Mucosa of gallbladder (tissue), 1 donor: ENCODE measurements around the gene CEP70. TPM values are rescaled to one million over a fixed set of nuclear protein-coding genes. Genes with fewer than 3 reads are reported as not detected.
"Not testable (repeated sequence)": the region's sequence is repeated elsewhere in the genome, so short reads cannot be mapped to it uniquely, and the experiment has no call there.

Experiments
- DNase-seq: peaks from one replicate; pipeline ENCODE4 v3.0.0-alpha.2; 2020; ENCODE audit warnings: low spot score
- total RNA-seq: library from RNA; stranded (reverse); gene quantifications from one replicate; pipeline ENCODE4 v1.2.1, GENCODE V29; 2021
- donor health status: DM: no; HTN: no; CAD: no.

The CEP70 gene
- total RNA-seq, result 49.5 TPM

- DNase-seq, result peak; percentile 94
These were observed at the start of gene CEP70 for GRCh38 chr3:138594150-138594934. CEP70 (minus strand) TSS chr3:138594260; CDS start chr3:138572927, 21,333 bp downstream.

GRCh38 chr3:138642927-138643253 lies 48.8 kb upstream of the CEP70 start:
- no peak for DNase-seq

GRCh38 chr3:138642226-138642926 lies 48.3 kb upstream of the CEP70 start:
- no peak for DNase-seq

- no peak for DNase-seq
These were observed 46.5 kb upstream of the CEP70 start for GRCh38 chr3:138640537-138640936.

GRCh38 chr3:138638641-138639040 lies 44.6 kb upstream of the CEP70 start:
- DNase-seq, result no peak

- DNase-seq, result no peak
These were observed 35.5 kb upstream of the CEP70 start for GRCh38 chr3:138629526-138629925.

GRCh38 chr3:138625707-138626365 lies 31.8 kb upstream of the CEP70 start:
- no peak for DNase-seq

GRCh38 chr3:138624518-138624917 lies 30.5 kb upstream of the CEP70 start:
- no peak for DNase-seq

- DNase-seq, result no peak
These were observed 26.4 kb upstream of the CEP70 start for GRCh38 chr3:138620431-138620830.

- DNase-seq, result no peak
These were observed 21.4 kb upstream of the CEP70 start for GRCh38 chr3:138615462-138615861.

- DNase-seq, result no peak
These were observed 15.8 kb upstream of the CEP70 start for GRCh38 chr3:138609898-138610266.

GRCh38 chr3:138608322-138609135 lies 14.5 kb upstream of the CEP70 start, which contains the start of gene FAIM:
FAIM (plus strand) TSS chr3:138608771; CDS start chr3:138619727, 10,956 bp downstream.
- DNase-seq, result peak; percentile 55

- not testable (repeated sequence) for DNase-seq
These were observed 10.1 kb upstream of the CEP70 start for GRCh38 chr3:138604106-138604595.

- not testable (repeated sequence) for DNase-seq
These were observed 7.6 kb upstream of the CEP70 start for GRCh38 chr3:138601661-138602060.

GRCh38 chr3:138600100-138600745 lies 6.2 kb upstream of the CEP70 start:
- no peak for DNase-seq

GRCh38 chr3:138598534-138598933 lies 4.5 kb upstream of the CEP70 start:
- DNase-seq, result no peak

GRCh38 chr3:138597186-138597976 lies 3.3 kb upstream of the CEP70 start:
- peak; percentile 34 for DNase-seq

- DNase-seq, result no peak
These were observed 1.0 kb upstream of the CEP70 start for GRCh38 chr3:138594935-138595610.

- no peak for DNase-seq
These were observed 441 bp downstream of the CEP70 start for GRCh38 chr3:138593488-138594149.
